GM19455 (cell line): ENCODE data around the gene KDM4C.
"Not testable (repeated sequence)": the region's sequence is repeated elsewhere in the genome, so short reads cannot be mapped to it uniquely, and the experiment has no call there.

Source experiments
- ATAC-seq: cut with Tn5 transposase; IDR thresholded peaks from one replicate; pipeline ENCODE4 v1.9.1; 2021; ENCODE audit not compliant: unreplicated experiment

KDM4C gene

DNA sequence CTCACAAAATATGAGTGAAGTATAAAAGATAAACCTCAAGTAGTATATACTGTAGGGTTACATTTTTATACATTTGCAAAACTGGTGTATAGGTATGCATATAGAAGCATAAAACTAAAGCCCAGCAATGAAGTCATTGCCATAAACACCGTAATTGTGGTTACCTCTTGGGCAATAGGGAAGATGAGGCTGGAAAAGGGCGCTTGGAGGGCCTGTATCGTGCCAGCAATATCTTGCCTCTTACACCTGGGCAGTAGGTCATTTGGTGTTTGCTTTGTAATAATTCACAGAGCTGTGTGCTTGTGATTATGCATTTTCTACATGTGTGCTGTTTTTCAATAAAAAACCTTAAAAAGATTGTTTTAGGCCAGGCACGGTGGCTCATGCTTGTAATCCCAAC is 45.2 kb downstream of the KDM4C start:
- ATAC-seq, result no peak

DNA sequence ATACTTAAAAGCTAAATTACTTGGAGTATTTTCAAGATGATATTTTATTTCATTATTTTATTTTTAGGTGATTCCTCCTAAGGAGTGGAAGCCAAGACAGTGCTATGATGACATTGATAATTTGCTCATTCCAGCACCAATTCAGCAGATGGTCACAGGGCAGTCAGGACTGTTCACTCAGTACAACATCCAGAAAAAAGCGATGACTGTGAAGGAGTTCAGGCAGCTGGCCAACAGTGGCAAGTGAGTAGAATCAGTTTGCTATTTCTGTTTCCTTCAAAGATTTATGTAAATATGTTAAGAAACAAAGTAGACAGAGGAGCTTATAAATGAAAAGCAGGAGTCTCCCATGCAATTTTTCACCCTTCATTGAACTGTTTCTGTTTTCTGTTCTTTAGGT is 47.8 kb downstream of the KDM4C start:
- no peak for ATAC-seq

DNA sequence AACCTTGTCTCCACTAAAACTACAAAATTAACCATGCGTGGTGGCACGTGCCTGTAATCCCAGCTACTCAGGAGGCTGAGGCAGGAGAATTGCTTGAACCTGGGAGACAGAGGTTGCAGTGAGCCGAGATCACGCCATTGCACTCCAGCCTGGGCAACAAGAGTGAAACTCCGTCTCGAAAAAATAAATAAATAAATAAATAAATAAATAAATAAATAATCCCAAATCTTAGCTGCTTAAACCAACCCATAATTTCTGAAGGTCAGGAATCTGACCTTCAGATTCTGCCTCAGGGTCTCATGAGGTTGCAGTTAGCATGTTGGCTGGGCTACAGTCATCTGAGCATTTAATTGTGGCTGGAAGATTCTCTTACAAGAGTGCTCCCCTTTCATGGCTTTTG is 48.5 kb downstream of the KDM4C start:
- not testable (repeated sequence) for ATAC-seq

DNA sequence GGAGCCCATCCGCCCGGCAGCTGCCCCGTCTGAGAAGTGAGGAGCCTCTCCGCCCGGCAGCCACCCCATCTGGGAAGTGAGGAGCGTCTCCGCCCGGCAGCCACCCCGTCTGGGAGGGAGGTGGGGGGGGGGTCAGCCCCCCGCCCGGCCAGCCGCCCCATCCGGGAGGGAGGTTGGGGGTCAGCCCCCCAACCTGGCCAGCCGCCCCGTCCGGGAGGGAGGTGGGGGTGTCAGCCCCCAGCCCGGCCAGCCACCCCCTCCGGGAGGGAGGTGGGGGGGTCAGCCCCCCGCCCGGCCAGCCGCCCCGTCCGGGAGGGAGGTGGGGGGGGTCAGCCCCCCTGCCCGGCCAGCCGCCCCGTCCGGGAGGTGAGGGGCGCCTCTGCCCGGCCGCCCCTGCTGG is 49.9 kb downstream of the KDM4C start:
- ATAC-seq, result not testable (repeated sequence)

DNA sequence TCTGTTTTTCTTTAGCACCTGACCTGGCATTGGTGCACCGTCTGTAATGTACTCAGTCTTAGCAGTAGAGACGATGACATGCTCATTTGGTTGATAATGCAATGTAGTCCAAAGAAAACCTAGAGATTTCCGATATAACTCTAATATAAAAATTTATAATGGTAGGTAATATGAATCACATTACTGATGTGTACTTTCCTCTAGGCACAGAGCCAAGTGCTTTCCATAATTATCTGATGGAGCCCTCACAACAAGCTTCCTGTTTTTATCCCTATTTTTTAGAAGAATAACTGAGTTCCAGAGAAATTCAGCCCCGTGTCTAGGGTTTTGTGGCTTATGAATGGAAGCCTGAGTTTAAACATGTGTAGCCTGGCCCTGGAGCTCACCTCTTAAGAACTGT is 53.7 kb downstream of the KDM4C start:
- no peak for ATAC-seq

DNA sequence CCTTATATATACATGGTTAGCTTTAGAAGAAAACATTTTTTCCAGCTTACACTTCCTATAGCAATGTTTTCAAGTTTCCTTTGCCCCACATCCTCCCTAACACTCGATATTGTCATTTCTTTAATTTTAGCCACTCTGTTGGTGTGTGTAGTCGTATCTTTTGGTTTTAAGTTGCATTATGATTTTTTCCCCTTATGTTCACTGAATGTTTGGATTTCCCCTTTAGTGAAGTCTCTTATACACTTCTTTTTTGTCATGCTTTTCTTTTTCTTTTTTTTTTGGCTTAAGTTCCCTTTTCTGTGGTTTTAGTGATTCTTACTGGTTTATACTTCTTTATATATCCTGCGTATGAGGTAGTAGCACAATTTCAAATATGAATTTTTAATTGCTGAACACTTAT is 58.8 kb downstream of the KDM4C start:
- ATAC-seq, result no peak

DNA sequence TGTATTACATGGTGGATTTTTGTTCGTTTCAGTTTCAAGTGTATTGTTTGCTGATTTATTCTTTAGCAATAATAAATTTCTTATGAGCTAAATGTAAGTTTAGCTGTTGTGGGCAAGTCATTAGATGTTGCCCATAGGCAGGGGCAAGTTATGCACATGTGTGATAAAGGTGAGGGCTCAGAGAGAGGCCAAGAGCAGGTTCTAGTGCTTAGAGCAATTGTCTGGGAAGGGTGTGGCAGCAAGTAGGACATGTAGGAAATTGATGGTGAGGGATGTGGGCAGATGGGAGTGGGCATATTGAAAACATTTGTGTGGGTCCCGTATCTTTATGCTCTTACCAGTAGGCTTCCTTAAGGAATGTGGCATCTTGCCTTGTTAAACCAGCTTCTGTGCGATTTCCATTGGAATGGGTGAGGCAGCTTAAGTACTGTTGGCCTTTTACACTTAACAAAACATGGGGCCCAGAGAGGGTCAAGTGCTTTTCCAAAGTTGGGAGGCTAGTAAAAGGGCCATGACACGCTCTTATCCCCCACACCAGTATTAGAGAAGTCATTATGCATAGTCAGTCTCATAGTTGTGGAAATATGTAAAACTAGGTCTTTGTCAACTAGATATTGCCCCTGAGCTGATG is 60.6 kb downstream of the KDM4C start:
- ATAC-seq, result no peak

DNA sequence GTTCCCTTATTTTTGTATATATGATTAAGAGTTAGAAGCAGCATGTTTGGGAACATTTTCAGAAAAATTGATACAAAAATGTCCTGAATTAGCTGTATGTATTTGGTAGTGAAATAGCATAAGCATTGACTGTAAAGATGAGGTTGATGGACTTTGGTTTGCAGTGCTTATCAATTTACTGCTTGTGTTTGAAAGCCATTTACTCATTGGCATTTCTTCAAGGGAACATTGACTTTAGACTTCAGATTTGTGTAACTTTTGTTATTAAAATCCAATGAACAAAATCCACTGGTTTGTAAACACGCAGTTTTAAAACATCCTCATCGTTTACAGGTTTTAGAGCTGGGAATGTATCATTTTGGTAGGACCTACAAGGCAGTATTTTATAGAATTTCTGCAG is 61.3 kb downstream of the KDM4C start:
- ATAC-seq, result no peak

DNA sequence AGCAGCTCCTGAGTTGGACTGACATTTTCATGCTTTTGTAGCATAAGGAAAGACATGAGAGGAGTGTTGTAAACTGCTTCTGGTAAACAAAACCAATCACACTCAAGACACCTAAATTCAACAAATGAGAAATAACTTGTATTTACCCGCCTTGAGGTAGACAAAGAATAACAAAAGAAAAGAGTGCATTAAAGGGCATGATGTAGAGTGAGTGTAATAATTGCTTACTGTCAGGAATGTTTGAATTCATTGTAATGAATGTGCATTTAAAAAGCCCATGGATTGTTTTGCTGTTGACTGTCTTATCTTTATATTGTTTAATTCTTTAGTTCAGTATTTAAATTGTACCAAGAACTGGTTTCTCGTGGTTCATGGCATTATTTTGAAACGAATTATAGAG is 61.8 kb downstream of the KDM4C start:
- ATAC-seq, result no peak

DNA sequence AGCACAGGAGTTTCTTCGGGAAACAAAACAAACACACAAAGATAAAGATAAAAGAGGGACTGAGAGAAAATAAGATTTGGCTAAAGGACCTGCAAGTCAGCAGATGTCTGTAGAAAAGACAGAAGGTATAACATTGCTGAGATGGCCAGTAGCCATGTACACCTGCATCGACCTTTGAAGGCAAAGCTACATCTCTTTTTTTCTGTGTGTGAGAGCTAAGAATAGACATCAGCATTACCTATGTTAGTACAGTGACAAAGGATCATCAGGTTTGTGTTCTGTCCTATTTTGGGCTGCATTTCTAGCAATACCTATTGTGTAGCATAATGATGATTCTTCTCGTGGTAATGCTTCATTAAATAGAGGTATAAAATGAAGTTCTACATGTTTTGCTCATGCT is 64.9 kb downstream of the KDM4C start:
- no peak for ATAC-seq

DNA sequence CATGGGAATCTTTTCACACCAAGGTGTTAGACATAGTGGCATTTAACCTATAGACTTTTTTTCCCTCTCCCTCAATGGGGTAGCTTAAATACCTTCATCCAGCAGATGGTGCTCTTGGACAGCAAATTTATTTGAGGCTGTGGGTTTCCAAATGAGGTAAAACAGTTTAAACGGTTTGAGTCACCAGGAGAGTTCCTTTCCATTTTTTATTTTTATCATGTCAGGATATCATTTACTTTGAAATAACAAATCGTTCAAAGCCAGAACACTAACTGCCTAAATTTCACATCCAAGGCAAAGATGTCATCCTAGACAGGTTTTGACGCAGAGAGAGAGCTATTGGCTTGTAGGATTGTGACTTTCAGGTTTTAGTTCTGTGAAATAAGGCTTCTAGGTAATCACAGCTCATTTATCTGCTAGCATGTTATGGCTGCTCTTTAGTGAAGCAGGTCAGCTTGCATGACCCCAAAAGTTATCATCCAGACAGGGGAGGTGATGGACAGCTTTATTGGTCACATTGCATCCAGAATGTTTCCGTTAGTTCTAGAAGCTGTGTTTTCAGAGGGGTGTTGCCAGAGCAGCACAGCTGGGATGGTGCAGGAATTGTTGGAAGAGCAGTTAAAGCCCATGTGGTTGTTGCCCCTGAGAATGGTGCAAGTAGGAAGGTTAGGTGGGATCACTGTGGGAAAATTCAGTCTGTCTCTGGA is 69.8 kb downstream of the KDM4C start:
- no peak for ATAC-seq

DNA sequence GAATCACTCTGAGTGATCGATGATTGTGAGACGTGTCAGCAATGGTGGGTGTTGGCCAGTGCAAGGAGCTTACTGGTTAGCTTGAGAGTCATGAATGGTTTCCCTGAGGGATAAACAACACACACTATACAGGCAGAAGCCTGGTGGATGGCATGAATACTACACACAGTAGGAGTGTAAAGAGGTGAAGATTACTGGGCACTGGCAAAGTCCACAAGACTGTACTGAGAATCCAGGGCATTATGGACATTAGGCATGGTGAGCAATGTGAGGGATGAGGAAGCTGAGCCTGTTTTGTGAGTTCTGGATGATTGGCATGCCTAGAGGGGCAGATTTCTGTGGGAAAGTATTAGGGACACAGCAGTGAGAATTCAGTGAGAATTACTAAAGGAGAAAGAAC is 71.3 kb downstream of the KDM4C start:
- no peak for ATAC-seq

DNA sequence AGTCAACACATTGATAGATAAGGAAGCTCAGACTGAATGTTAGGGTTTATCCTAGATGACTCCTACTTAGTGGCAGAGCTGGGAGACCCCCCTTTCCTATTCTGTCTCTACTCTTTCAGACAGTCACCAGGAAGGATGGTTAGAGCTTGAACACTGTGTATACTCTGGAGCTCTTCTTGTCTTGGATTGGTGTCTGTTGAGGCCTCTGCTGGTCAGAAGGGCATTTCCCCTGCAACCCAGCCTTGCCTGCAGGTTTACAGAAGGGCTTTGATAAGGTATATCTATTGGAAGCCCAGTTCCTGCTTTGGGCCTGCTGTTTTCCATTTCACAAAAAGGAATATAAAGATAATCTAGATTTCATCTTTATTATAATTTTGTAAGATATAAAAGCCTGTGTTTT is 71.8 kb downstream of the KDM4C start:
- no peak for ATAC-seq

DNA sequence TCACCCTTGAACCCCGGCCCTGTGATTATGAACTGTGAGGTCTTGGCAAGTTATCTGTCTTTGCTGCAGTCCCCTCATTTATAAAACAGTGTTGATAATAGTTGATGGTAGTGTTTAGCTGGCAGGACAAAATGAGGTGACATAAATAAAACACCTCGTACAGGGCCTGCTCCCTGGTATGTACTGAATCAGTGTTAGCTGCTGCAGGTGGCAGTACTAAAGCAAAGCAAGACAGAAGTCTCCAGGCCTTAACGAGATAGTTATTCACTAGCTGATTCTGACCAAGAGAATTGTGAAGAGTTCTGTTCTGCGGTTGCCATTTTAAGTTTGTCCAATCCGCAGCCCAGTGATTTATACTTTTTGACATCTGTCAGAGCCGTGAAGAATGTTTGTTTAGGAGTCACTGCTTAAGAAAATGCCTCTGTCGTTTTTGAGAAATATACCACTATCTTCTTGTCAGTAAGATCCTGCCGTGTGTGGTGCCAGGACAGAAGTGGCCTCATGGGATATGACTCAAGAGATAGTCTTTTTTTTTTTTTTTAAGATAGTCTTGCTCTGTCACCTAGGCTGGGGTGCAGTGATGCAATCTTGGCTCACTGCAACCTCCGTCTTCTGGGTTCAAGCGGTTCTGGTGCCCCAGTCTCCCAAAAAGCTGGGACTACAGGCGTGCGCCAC is 75.9 kb downstream of the KDM4C start:
- no peak for ATAC-seq

DNA sequence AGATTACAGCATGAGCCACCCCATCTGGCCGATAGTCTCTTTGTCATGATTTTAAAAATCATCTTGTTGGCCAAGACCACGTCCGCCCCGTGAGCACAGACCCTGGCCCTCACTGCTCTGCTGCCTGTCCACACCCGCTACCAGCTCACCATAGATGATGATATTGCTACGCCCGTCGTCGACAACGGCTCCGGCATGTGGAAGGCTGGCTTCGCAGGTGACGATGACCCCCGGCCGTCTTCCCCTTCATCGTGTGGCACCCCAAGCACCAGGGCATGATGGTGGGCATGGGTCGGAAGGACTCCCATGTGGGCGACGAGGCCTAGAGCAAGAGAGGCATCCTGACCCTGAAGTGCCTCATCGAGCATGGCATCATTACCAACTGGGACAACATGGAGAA is 76.5 kb downstream of the KDM4C start:
- no peak for ATAC-seq

DNA sequence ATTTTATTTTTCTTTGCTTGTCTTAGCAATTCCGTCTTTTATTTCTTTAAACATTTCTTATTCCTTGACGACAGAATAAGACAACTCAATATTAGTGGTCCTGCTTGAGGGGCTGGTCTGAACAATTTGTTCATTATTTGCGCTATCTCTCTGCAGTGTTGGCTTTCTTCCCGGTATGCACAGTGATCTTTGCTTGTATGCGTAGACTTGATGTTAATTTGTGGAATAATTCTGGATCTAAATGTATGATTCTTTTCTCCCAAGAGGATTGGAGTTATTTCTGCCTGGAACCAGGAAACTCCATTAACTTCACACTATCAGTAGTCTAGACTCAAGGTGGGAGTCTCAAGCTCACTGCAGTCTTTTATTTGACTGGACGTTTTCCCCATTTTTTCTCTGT is 80.4 kb downstream of the KDM4C start:
- no peak for ATAC-seq

DNA sequence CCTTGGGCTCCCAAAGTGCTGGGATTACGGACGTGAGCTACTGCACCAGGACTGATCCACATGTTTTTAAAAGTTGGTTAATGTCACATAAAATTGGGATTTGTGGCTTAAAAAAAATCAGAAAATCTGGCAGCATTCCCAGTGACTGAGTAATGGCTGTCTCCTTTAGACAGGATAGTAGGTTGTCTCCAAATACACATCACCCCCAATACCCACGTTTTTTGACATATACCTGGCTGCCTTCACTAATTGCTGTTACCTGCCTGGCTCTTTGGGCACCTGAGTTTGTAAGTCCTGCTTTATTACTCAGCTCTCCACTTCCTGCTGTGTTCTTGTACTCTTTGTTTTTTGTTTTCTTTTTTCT is 84.8 kb downstream of the KDM4C start:
- ATAC-seq, result no peak

DNA sequence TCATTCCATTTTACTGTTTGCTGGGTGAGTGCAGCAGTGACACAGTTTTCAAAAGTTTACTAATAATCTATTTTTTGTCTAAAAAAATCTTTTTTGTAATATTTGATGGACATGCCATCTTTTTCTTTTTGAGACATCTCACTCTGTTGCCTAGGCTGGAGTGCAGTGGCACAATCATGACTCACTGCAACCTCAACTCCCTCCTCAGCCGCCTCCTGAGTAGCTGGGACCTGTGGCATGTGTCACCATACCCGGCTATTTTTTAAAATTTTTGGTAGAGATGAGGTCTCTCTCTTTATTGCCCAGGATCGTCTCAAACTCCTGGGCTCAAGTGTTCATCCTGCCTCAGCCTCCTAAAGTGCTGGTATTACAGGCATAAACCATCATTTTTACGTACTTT is 86.0 kb downstream of the KDM4C start:
- ATAC-seq, result no peak

DNA sequence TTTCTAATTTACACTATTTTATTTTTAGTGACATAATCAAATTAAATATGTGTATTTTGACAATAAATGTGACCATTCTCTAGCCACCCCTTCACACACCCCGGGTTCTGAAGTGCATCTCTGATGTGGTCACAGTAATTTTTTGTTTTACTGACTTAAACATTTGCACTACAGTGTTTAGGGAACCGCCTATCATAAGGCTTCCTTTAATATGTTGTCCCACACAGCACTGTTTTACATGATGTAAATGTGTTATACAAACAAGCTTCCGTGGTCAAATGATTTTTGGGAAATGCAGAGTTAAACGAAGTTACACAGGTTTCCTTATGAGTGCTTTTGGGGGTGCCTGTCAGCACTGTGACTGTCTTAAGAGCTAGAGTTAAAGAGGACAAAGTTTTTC is 86.5 kb downstream of the KDM4C start:
- ATAC-seq, result no peak

DNA sequence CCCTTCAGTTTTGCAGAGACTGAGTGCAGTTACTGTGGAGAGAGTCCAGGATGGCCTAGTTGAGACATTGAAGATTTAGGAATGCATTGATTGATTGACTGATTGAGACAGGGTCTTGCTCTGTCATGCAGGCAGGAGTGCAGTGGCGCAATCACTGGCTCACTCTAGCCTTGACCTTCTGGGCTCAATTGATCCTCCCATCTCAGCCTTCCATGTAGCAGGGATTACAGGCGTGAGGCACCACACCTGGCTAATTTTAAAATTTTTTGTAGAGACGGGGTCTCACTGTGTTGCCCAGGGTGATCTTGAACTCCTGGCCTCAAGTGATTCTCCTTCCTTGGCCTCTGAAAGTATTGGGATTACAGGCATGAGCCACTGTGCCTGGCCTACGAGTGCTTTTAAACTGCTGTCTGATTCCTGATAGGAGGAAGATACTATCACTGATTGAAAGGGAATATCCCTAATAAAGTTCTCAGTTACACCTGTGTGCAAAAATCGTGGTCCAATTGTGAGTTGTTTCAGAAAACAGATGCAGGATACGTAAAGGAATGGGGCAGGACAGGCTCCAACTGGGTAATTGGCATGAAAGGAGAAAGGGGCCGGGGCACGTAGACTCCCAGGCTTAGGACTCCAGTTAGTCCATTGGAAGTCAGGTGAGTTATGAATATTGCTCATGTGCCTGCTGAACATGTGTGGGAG is 87.5 kb downstream of the KDM4C start:
- ATAC-seq, result no peak

DNA sequence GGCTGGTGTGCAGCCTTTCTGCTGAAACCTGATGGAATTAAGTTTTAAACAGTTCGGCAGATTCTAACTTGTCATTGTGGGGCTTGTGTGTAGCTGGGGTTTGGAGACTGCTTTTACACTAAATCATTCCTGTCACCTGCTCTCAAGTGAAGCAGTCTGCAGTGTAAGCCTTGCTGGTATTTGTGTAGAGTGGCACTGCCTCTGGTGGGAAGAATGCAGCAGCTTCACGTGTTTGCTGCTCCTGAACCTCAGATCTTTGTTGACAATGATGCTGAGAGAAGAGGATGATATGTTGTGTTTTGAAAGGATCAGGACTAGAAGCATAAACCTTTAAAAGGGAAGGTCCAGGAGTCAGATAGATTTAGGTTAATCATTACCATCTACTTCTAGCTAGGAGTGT is 88.1 kb downstream of the KDM4C start:
- ATAC-seq, result no peak
